Nephron progenitor cell (in vitro differentiated cells): ENCODE data around the gene HSPH1.

Experiments
- DNase-seq: peaks from one replicate; pipeline ENCODE4 v3.0.0; 2021
- H3K27ac Mint-ChIP-seq: 2 replicates; pipeline ENCODE4 v1.8.0; 2021; ENCODE audit warnings: mild to moderate bottlenecking, moderate library complexity, mixed read lengths
- H3K27me3 Mint-ChIP-seq: 2 replicates; pipeline ENCODE4 v1.8.0; 2021; ENCODE audit warnings: mild to moderate bottlenecking, low read depth, mixed read lengths; ENCODE audit not compliant: poor library complexity
- H3K36me3 Mint-ChIP-seq: 2 replicates; pipeline ENCODE4 v1.8.0; 2021; ENCODE audit warnings: low read depth, mixed read lengths
- H3K4me1 Mint-ChIP-seq: 2 replicates; pipeline ENCODE4 v1.8.0; 2021; ENCODE audit warnings: mixed read lengths
- H3K4me3 Mint-ChIP-seq: 2 replicates; pipeline ENCODE4 v1.8.0; 2021; ENCODE audit warnings: mild to moderate bottlenecking, moderate library complexity, mixed read lengths
- H3K9me3 Mint-ChIP-seq: 2 replicates; pipeline ENCODE4 v1.8.0; 2021; ENCODE audit warnings: mild to moderate bottlenecking, moderate library complexity, mixed read lengths
- CTCF ChIP-seq: fragments of 200-600 bp; sonication (generic); IDR thresholded peaks from 2 replicates; pipeline ENCODE4 v1.5.0; 2021; ENCODE audit warnings: antibody characterized with exemption

The HSPH1 gene

GRCh38 chr13:31116224-31116623 is 45.5 kb downstream of the HSPH1 start:
- no peaks in the 10 kb centered on the region for H3K36me3 Mint-ChIP-seq
- H3K9me3 Mint-ChIP-seq = peaks cover 3% of the 10 kb centered on the region
- no peak for TF ChIP-seq CTCF
- H3K27ac Mint-ChIP-seq = no peak overlapping the region
- DNase-seq = no peak
- H3K27me3 Mint-ChIP-seq = peaks cover 18% of the 10 kb centered on the region
- H3K4me3 Mint-ChIP-seq = no peak overlapping the region
- H3K4me1 Mint-ChIP-seq = peaks cover 25% of the 10 kb centered on the region

DNA sequence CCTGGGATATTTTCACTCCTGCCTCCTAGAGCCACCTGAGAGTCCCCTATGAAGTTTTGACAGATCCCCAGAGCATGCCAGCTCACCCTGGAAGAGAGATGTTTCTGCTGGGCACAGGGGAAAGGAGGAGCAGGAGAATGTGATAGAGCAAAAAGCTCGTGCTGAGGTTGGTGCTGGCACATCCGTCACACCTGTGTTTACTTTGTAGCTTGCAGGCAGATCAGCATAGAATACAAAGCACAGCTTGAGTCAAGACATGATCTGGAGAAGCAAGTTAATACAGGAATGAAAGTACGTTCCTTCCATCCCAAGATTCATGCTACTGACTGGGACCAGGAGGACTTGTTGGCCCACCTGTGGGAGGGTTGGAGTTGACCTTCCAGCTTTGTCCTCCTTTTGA is 46.1 kb downstream of the HSPH1 start:
- DNase-seq = no peak
- Mint-ChIP-seq H3K4me1 (peaks cover 19% of the 10 kb centered on the region), H3K27ac (no peak overlapping the region), H3K27me3 (peaks cover 15% of the 10 kb centered on the region), H3K4me3 (no peak overlapping the region), H3K9me3 (peaks cover 3% of the 10 kb centered on the region), H3K36me3 (no peaks in the 10 kb centered on the region)
- TF ChIP-seq CTCF = no peak

GRCh38 chr13:31114641-31115040 is 47.1 kb downstream of the HSPH1 start:
- peaks cover 2% of the 10 kb centered on the region for H3K9me3 Mint-ChIP-seq
- peaks cover 16% of the 10 kb centered on the region for H3K27me3 Mint-ChIP-seq

DNA sequence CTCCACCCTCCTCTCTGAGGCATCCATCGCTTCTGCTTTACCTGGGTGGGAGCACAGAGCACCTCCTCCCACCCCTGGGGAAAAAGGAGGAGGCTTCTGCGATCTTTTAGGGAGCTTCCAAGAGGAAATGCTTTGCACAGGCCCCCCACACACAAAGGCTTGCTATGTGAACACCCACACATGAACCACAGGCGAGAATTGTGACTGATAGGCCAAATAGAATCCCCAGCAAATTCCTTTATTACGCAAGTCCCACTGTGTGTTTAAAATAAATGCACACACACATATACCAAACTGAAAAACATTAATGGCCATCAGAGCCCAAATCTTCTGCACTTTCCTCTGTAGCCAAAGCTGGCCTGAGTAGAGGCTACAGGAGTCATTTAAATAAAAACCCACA is 50.6 kb downstream of the HSPH1 start:
- no peak for TF ChIP-seq CTCF
- DNase-seq = no peak
- peaks cover 4% of the 10 kb centered on the region for H3K27me3 Mint-ChIP-seq
- H3K4me1 Mint-ChIP-seq = peaks cover 6% of the 10 kb centered on the region
- H3K36me3 Mint-ChIP-seq = no peaks in the 10 kb centered on the region
- no peak overlapping the region for H3K4me3 Mint-ChIP-seq
- no peak overlapping the region for H3K27ac Mint-ChIP-seq
- no peaks in the 10 kb centered on the region for H3K9me3 Mint-ChIP-seq

More at GRCh38 chr13:31114641-31115040, 47.1 kb downstream of the HSPH1 start:
- no peak for TF ChIP-seq CTCF
- H3K36me3 Mint-ChIP-seq = no peaks in the 10 kb centered on the region
- H3K27ac Mint-ChIP-seq = no peak overlapping the region
- peaks cover 15% of the 10 kb centered on the region for H3K4me1 Mint-ChIP-seq
- no peak for DNase-seq
- no peak overlapping the region for H3K4me3 Mint-ChIP-seq

DNA sequence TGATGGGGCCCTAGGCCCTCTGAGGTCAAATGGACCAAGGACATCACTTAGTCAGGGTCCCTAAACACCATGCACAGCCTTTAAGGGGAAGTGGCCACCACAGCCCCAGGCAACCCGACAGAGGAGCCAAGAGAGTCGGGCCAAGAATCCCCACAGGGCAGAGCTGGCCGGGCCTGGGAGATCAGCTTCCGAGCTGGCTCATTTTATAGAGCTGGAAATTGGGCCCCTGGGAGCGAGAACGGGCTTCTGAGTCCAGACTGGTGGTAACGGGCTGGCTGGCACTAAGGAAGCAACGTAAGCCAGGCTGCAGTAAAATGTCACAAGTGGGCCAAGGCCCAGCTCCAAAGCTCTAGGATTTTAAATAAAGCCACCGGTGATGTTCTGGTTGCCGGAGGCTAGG is 51.1 kb downstream of the HSPH1 start:
- no peak overlapping the region for H3K4me3 Mint-ChIP-seq

More for the DNA sequence above, 51.1 kb downstream of the HSPH1 start:
- peak; percentile 9 for DNase-seq
- Mint-ChIP-seq H3K27ac (no peak overlapping the region), H3K27me3 (peaks cover 4% of the 10 kb centered on the region), H3K4me1 (peaks cover 6% of the 10 kb centered on the region), H3K9me3 (no peaks in the 10 kb centered on the region), H3K36me3 (no peaks in the 10 kb centered on the region)
- TF ChIP-seq CTCF = no peak
